Measurements from ENCODE around the gene RPN2.

Gene RPN2

DNA sequence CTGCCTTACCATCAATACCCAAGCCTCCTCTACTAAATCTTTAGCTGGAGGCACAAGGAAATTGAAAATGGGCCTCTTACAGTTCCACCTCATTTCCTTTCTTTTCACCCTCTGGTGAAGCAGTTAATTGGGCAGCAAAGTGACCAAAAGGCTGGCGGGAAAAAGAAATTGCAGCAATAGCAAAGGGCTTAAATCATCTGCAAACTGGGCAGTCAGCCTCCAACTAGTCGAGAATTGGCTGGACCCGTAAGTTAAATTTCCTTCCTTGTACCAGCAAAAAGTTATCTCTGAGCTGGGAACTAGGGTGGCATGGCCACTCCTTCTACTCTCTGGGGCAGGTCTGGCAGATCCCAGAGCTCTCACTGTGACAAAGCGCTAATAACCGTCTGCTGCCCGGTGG lies 49.0 kb downstream of the RPN2 start:
- TF ChIP-seq, protein P1, sequence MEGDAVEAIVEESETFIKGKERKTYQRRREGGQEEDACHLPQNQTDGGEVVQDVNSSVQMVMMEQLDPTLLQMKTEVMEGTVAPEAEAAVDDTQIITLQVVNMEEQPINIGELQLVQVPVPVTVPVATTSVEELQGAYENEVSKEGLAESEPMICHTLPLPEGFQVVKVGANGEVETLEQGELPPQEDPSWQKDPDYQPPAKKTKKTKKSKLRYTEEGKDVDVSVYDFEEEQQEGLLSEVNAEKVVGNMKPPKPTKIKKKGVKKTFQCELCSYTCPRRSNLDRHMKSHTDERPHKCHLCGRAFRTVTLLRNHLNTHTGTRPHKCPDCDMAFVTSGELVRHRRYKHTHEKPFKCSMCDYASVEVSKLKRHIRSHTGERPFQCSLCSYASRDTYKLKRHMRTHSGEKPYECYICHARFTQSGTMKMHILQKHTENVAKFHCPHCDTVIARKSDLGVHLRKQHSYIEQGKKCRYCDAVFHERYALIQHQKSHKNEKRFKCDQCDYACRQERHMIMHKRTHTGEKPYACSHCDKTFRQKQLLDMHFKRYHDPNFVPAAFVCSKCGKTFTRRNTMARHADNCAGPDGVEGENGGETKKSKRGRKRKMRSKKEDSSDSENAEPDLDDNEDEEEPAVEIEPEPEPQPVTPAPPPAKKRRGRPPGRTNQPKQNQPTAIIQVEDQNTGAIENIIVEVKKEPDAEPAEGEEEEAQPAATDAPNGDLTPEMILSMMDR (IDR thresholded peaks at IDR 0.05; ENCODE audit: unreplicated experiment in 3 of 3), result no peak
- Mint-ChIP-seq H3K4me3 (no peak overlapping the region), H3K4me1 (peaks cover 68% of the 10 kb centered on the region), H3K27ac (peak overlapping the region in 2 of 3 experiments; percentile 61 to 67), H3K36me3 (ENCODE audit: low read depth) (peaks cover 93% of the 10 kb centered on the region), H3K27me3 (ENCODE audit: low read depth) (no peaks in the 10 kb centered on the region), H3K9me3 (no peaks in the 10 kb centered on the region)

DNA sequence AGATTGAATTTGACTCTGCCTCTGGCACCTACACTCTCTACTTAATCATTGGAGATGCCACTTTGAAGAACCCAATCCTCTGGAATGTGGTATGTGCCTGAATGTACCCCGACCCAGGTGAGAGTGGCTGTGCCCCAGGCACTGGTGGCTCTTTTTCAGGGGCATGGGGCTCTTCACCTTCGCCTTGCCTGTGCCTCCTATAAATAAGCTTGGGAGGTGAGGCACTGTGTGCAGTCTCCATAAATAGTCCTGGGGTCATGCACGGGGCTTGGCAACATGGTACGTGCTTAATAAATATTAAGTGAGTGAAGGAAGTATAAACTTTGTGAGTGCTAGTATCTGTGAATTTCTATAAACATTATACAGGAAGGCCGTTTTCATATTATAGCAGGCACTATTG lies 49.5 kb downstream of the RPN2 start:
- no peaks in the 10 kb centered on the region for H3K9me3 Mint-ChIP-seq
- H3K27ac Mint-ChIP-seq, result peak overlapping the region in 1 of 3 experiments; percentile 67
- TF ChIP-seq, protein P1 (IDR thresholded peaks at IDR 0.05; ENCODE audit: unreplicated experiment in 3 of 3), result no peak
- H3K4me1 Mint-ChIP-seq, result peaks cover 72% of the 10 kb centered on the region
- no peaks in the 10 kb centered on the region for H3K27me3 Mint-ChIP-seq (ENCODE audit: low read depth)
- H3K4me3 Mint-ChIP-seq, result no peak overlapping the region
- peaks cover 92% of the 10 kb centered on the region for H3K36me3 Mint-ChIP-seq (ENCODE audit: low read depth)

DNA sequence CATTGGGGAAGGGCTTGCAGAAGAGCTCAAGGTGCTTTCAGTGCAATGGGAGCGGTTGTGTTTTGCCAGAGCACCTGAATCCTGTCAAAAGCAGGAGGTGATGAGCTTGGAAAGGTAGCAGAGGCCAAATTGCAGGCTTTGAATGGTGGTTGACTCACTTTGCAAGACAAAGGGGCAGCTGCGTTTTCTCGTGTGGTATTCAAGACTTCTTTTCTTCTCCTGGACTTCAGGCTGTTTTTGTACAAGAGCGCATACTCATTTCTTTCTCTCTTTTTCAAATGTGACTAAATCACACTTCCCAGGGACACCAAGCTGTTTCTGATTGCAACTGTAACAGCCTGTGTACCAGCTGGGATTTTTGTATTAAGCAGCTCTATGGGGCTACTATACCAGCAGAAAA lies 50.2 kb downstream of the RPN2 start:
- Mint-ChIP-seq H3K9me3 (no peaks in the 10 kb centered on the region), H3K27ac (peak overlapping the region in 1 of 3 experiments; percentile 6), H3K4me3 (no peak overlapping the region), H3K27me3 (ENCODE audit: low read depth) (no peaks in the 10 kb centered on the region), H3K4me1 (peaks cover 77% of the 10 kb centered on the region), H3K36me3 (ENCODE audit: low read depth) (peaks cover 93% of the 10 kb centered on the region)
- TF ChIP-seq, protein P1 (IDR thresholded peaks at IDR 0.05; ENCODE audit: unreplicated experiment in 3 of 3), result no peak

DNA sequence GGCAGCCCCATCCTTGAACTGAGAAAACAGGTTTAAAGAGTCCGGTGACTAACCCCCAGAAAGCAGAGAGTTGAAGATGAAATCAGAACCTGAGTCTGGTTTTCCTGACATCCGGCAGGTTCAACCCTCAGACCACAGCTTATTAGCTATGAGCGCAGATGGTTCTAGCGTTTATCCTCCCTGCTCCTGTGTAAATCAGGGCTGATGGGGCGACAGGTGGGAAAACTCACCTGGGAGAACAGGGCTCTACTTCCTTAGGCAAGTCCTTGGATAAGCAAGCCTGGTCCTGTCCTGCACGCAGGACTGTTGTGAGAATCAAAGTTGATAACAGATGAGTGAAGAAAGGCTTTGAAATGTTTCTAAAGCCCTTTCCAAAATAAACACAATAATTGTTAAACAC lies 51.1 kb downstream of the RPN2 start:
- Mint-ChIP-seq H3K27ac (peak overlapping the region in 1 of 3 experiments; percentile 73), H3K4me3 (no peak overlapping the region), H3K36me3 (ENCODE audit: low read depth) (peaks cover 93% of the 10 kb centered on the region), H3K9me3 (no peaks in the 10 kb centered on the region), H3K4me1 (peaks cover 76% of the 10 kb centered on the region), H3K27me3 (ENCODE audit: low read depth) (no peaks in the 10 kb centered on the region)
- TF ChIP-seq, protein P1 (IDR thresholded peaks at IDR 0.05; ENCODE audit: unreplicated experiment in 3 of 3), result no peak

DNA sequence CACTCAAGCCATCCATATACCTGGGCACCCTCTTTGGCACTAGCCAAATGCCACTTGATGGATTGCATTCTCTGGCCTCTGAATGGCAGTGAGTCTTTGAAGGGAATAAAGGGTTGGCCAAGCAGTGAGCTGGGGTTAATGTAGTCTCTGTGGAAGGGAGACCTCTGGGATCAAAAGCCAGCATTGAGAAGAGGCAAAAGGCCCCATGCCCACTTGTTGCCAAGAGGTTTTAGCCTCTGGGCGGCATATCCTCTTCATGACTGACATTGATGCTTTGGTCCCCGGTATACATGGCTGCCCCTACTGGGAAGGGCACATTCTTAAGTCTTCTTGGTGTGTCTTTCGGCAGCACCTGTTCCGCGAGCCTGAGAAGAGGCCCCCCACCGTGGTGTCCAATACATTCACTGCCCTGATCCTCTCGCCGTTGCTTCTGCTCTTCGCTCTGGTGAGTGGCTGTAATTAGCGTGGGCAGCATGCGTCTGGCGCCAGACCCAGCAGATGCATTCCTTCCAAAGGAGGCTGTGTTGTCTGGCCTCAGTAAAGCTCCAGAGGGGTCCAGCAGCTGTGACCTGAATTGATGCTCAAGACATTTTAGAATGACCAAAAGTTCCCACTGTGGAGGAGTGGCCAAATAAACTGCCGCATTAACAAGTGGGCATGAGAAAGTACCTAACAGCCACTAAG lies 53.0 kb downstream of the RPN2 start:
- TF ChIP-seq, protein P1 (IDR thresholded peaks at IDR 0.05; ENCODE audit: unreplicated experiment in 3 of 3), result no peak
- Mint-ChIP-seq H3K9me3 (no peaks in the 10 kb centered on the region), H3K4me1 (peaks cover 78% of the 10 kb centered on the region), H3K27ac (peak overlapping the region; percentile 68 to 91 (median 73)), H3K27me3 (ENCODE audit: low read depth) (no peaks in the 10 kb centered on the region), H3K4me3 (peak overlapping the region in 1 of 3 experiments; percentile 58), H3K36me3 (ENCODE audit: low read depth) (peaks cover 96% of the 10 kb centered on the region)
